Stimulated activated naive B cell treated with anti-CD40 and anti-IgM and Interleukin-4, amounts not matched to agents 10 μg/mL and 1 μg/mL and 100 μg/mL, for 72 hours (primary cell): ENCODE results near the gene NAPB.
A peak's percentile ranks its signal among the peaks of the same experiment; 100 is the strongest.

Experiments
- ATAC-seq, 2 donors: fragments of 150-1000 bp; cut with Tn5 transposase; replicated peaks; 2 replicates each; pipeline ENCODE4 v1.10.0; 2021; ENCODE audit warnings: moderate library complexity in 1 of 2
- DNase-seq: peaks from one replicate; pipeline ENCODE4 v3.0.0; 2021
- H3K27ac Mint-ChIP-seq: one replicate; pipeline ENCODE4 v1.8.0; 2022; ENCODE audit warnings: mild to moderate bottlenecking, mixed read lengths
- H3K27me3 Mint-ChIP-seq, 2 donors: one replicate each; pipeline ENCODE4 v1.8.0; 2022; ENCODE audit warnings: mixed read lengths in 2 of 2
- H3K36me3 Mint-ChIP-seq, 2 donors: one replicate each; pipeline ENCODE4 v1.8.0; 2022; ENCODE audit warnings: mixed read lengths in 2 of 2, mild to moderate bottlenecking in 1 of 2
- H3K4me1 Mint-ChIP-seq, 2 donors: one replicate each; pipeline ENCODE4 v1.8.0; 2022; ENCODE audit warnings: mixed read lengths in 2 of 2, mild to moderate bottlenecking in 1 of 2
- H3K4me3 Mint-ChIP-seq, 2 donors: one replicate each; pipeline ENCODE4 v1.8.0; 2022; ENCODE audit warnings: mild to moderate bottlenecking in 2 of 2, mixed read lengths in 2 of 2, moderate library complexity in 1 of 2
- H3K9me3 Mint-ChIP-seq, 2 donors: one replicate each; pipeline ENCODE4 v1.8.0; 2022; ENCODE audit warnings: mixed read lengths in 2 of 2, mild to moderate bottlenecking in 1 of 2

The NAPB gene

DNA sequence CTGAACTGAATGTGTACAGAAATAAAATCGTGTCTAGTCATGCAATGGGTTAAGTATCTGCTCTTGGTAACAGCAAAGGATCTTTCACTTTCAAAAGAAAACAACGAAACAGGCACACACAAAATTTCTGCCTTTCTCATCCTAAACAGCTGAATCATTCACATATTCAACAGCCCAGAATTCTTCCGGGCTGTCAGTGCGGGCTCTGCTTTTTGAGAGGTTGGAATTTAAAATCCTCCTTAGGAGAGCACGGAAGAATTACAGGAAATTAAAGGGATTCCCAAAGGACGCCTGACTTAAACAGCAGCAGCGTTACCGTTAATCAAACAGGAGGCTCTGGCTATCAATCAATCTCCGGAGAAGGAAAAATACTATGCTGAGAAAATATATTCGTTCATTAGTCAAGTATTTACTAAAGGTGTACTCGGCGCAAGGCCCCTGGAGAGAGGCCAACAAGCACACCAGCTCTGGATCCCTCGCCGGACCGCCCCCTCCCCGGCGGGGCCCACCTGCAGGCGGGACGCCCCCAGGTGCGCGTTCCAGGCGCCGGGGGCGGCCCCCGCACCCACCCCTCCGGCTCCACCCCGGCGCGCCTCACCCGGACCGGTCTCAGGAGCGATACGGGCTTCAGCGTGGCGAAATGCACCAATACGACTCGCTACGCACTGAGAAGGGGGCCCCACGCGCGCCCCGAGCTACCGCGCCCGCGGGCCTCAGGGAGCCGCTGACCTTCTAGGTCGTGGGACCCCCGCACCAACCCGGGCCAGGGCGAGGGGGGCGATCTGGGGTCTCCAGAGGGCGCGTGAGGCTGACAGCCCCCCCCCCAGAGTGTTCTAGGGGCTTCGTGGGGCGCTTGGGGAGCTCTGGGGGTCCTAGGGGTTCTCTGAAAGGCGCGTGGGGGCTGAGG lies 1.0 kb downstream of the NAPB start:
- ATAC-seq: peak; percentile 36 to 50
- Mint-ChIP-seq H3K27ac (peak overlapping the region; percentile 89), H3K4me1 (peaks cover 12 to 25% of the 10 kb centered on the region in 2 donors)

DNA sequence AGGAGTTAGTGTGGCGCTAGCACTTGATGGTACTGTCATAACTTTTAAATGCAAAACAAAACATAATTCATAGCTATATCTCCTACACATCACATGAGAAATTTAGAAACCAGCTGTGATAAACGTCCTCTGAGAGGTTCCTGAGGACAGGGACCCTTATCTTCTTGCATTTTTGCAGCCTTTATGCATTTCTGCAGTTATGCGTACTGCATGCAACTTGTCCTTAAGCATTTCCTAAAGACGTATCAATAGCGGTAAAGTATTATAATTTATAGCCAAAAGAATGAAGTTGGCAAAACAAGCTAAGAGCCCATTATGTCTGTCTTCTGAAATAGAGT lies 1.7 kb downstream of the NAPB start:
- peaks cover 3 to 6% of the 10 kb centered on the region in 2 donors for H3K27me3 Mint-ChIP-seq
- no peak for DNase-seq
- peaks cover 0 to 3% of the 10 kb centered on the region in 2 donors for H3K36me3 Mint-ChIP-seq
- no peaks in the 10 kb centered on the region for H3K9me3 Mint-ChIP-seq
- H3K4me3 Mint-ChIP-seq: peak overlapping the region; percentile 87 to 90
- H3K4me1 Mint-ChIP-seq: peaks cover 12 to 25% of the 10 kb centered on the region in 2 donors
- no peak for ATAC-seq
- no peak overlapping the region for H3K27ac Mint-ChIP-seq

More for the DNA sequence above, 1.0 kb downstream of the NAPB start:
- Mint-ChIP-seq H3K9me3 (no peaks in the 10 kb centered on the region), H3K36me3 (peaks cover 0 to 3% of the 10 kb centered on the region in 2 donors), H3K4me3 (peak overlapping the region; percentile 87 to 90), H3K27me3 (peaks cover 6 to 12% of the 10 kb centered on the region in 2 donors)
- DNase-seq: peak; percentile 9

DNA sequence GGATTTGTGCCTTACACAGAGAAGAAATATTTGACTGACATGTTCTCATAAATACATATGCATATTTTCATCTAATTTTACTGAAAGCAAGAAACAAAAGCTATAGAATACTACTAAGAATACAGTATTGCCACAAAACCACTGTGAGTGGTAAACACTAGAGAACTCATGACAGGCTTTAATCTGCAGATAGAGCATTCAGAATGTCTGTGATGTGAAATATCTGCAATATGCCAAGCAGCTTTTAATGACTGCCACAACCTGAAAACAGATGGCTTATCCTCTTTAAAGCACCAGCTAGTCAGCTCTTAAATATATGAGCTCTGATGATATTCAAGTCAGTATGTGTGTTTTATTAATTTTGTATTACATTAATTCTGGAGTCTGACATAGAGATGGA lies 3.4 kb downstream of the NAPB start:
- ATAC-seq: no peak
- H3K9me3 Mint-ChIP-seq: no peaks in the 10 kb centered on the region
- H3K36me3 Mint-ChIP-seq: peaks cover 3 to 5% of the 10 kb centered on the region in 2 donors
- no peaks in the 10 kb centered on the region for H3K27me3 Mint-ChIP-seq
- H3K27ac Mint-ChIP-seq: no peak overlapping the region
- DNase-seq: no peak
- no peak overlapping the region for H3K4me3 Mint-ChIP-seq
- H3K4me1 Mint-ChIP-seq: peaks cover 15 to 31% of the 10 kb centered on the region in 2 donors

DNA sequence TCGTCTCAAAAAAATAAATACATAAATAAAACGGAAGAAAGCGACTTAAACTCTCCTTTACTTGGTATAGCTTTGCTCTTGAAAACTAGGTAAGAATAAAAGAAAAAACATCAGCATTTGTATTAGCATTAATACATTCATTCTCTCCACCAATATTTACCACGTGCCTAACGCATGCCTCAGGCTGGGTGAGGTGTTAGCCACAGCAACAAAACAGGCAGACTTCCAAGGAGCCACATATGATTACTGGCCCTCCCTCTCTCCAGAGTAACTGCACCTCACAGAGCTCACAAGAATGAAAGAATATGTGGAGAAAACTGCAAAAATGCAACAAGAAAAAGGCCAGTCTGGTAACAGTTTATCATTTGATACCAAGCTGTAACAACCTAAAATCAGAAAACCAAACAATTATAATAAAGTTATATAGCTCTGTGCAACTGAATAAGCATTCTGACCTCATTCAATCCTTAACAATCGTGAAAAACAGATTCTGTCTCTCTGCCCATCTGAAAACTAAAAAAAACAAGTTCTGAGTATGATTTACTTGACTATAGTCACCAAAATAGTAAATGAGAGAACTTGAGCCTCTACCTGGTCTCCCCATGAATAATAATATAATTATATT lies 5.2 kb downstream of the NAPB start:
- peaks cover 16 to 26% of the 10 kb centered on the region in 2 donors for H3K4me1 Mint-ChIP-seq
- H3K4me3 Mint-ChIP-seq: no peak overlapping the region
- DNase-seq (no peak), ATAC-seq (no peak)
- H3K9me3 Mint-ChIP-seq: no peaks in the 10 kb centered on the region
- H3K36me3 Mint-ChIP-seq: peaks cover 9 to 10% of the 10 kb centered on the region in 2 donors
- no peak overlapping the region for H3K27ac Mint-ChIP-seq
- H3K27me3 Mint-ChIP-seq: no peaks in the 10 kb centered on the region

DNA sequence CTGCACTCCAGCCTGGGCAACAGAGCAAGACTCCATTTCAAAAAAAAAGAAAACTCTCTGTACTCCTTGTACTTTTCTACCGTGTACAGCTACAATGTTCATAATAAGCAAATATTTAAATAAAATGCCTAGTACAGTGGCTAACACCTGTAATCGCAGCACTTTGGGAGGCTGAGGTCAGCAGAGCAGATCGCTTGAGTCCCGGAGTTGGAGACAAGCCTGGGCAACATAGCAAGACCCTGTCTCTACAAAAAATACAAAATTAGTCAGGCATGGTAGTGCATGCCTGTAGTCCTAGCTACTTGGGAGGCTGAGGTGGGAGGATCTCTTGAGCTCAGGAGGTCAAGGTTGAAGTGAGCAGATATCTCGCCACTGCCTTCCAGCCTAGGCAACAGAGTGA lies 5.7 kb downstream of the NAPB start:
- H3K27me3 Mint-ChIP-seq: no peaks in the 10 kb centered on the region
- H3K27ac Mint-ChIP-seq: no peak overlapping the region
- no peaks in the 10 kb centered on the region for H3K9me3 Mint-ChIP-seq
- H3K4me1 Mint-ChIP-seq: peaks cover 16 to 26% of the 10 kb centered on the region in 2 donors
- DNase-seq (no peak), ATAC-seq (no peak)
- H3K36me3 Mint-ChIP-seq: peaks cover 10 to 11% of the 10 kb centered on the region in 2 donors
- H3K4me3 Mint-ChIP-seq: no peak overlapping the region

DNA sequence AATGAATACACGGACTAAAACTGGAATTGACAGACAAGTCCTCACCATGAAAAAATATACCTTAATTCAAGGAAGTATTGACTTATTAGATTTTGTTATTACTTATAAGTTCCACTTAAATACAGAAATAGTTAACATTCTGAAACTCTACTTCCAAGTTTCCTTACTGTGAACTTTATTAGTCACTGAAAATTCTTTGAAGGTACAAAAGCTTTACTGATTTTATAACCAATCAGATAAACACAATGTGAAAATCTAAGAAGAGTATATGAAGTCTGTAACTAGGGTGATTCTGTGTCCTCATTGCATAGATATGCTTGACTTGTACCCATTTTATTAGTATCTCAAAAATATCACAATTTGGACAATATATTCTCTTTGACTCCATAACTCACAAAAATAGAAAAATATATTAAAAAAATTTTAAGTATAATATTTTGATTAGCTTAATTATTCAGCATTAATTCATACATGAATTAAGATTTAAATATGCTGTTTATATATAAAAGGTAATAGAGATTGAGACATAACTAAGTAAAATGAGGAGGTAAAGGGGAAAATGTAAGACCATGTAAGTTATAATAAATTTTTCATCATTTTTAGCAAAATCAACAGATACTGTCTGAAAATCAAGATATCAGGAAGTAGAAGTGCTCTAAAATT lies 6.6 kb downstream of the NAPB start:
- no peak for DNase-seq
- peaks cover 10 to 11% of the 10 kb centered on the region in 2 donors for H3K36me3 Mint-ChIP-seq
- H3K27ac Mint-ChIP-seq: no peak overlapping the region
- no peak for ATAC-seq
- H3K27me3 Mint-ChIP-seq: no peaks in the 10 kb centered on the region
- no peaks in the 10 kb centered on the region for H3K9me3 Mint-ChIP-seq
- peaks cover 16 to 26% of the 10 kb centered on the region in 2 donors for H3K4me1 Mint-ChIP-seq
- no peak overlapping the region for H3K4me3 Mint-ChIP-seq

DNA sequence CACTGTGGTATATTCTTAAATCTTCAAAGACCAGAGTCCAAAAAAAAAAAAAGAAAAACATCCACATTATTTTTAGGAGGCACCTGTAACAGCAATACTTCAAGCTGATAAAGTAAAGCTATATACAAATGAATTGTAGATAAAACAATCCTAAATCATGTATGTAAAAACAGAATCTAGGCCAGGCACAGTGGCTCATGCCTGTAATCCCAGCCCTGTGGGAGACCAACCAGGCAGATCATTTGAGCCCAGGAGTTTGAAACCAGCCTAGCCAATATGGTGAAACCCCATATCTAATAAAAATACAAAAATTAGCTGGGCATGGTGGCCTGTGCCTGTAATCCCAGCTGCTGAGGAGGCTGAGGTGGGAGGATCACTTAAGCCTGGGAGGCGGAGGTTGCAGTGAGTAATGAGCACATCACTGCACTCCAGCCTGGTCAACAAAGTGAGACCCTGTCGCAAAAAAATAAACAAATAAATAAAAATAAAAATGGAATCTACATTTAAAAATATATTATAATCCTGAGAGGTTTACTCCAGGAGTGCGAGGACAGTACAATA lies 7.3 kb downstream of the NAPB start:
- H3K4me1 Mint-ChIP-seq: peaks cover 16 to 18% of the 10 kb centered on the region in 2 donors
- H3K27me3 Mint-ChIP-seq: no peaks in the 10 kb centered on the region
- H3K36me3 Mint-ChIP-seq: peaks cover 10 to 11% of the 10 kb centered on the region in 2 donors

DNA sequence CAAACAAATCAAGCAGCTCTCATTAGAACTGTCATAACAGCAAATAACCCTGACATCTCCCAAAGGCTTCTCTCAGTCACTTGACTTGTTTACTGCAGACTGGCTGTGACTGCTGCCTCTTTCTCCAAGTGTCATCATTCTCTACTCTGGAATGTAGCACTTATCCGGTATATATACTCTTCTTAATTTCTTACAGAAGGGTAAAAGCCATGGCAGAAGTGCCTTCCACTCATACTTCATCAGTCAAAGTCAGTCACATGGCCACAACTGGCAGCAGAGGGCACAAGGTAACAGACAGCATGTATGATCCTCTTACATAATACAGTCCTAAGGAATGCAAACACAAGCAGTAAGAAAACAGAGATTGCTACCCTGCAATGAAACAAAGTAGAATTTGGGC lies 9.3 kb downstream of the NAPB start:
- H3K27ac Mint-ChIP-seq: no peak overlapping the region
- H3K4me1 Mint-ChIP-seq: peaks cover 26 to 32% of the 10 kb centered on the region in 2 donors
- H3K27me3 Mint-ChIP-seq: no peaks in the 10 kb centered on the region
- no peak for DNase-seq
- no peak for ATAC-seq
- no peak overlapping the region for H3K4me3 Mint-ChIP-seq
- H3K36me3 Mint-ChIP-seq: peaks cover 10 to 11% of the 10 kb centered on the region in 2 donors
- no peaks in the 10 kb centered on the region for H3K9me3 Mint-ChIP-seq

More for the DNA sequence above, 7.3 kb downstream of the NAPB start:
- DNase-seq: no peak
- no peaks in the 10 kb centered on the region for H3K9me3 Mint-ChIP-seq
- H3K27ac Mint-ChIP-seq: no peak overlapping the region
- ATAC-seq: no peak
- no peak overlapping the region for H3K4me3 Mint-ChIP-seq

DNA sequence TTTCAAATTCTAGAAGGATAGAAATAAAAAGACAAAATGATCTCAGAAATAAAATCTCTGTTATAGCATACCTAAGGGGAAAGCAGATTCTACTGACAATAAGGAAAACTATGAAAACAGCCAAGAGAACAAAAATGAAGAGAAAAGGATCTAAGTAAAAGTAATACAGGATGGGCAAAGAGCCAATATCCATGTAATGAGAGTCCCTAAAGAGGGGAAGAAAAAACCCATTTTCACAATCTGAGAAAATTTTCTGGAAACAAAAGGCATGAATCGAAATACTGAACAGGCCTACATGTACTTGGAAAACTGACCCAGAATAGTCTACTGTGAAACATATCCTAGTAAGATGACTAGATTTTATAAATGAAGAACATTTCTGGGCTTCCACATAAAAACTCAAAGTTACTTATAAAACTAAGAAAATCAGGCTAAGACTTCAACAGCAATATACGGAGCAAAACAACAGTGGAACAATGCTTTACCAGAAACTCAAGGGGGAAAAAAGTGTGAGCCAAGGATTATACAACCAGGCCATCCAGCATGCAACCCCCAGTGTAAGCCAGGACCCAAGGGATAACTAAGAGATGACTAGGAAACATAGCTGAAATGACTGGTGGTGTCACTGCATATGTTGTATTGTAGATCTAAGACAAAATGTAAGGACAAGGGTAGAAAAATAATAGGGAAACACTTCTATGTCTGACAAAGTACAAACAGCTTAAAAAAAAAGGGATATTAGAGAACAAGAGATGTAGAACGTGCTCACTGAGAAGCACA lies 10.2 kb downstream of the NAPB start:
- no peaks in the 10 kb centered on the region for H3K27me3 Mint-ChIP-seq
- no peak overlapping the region for H3K4me3 Mint-ChIP-seq
- no peak overlapping the region for H3K27ac Mint-ChIP-seq
- DNase-seq (no peak), ATAC-seq (no peak)
- peaks cover 26 to 36% of the 10 kb centered on the region in 2 donors for H3K4me1 Mint-ChIP-seq
- H3K36me3 Mint-ChIP-seq: peaks cover 10 to 11% of the 10 kb centered on the region in 2 donors
- H3K9me3 Mint-ChIP-seq: no peaks in the 10 kb centered on the region

DNA sequence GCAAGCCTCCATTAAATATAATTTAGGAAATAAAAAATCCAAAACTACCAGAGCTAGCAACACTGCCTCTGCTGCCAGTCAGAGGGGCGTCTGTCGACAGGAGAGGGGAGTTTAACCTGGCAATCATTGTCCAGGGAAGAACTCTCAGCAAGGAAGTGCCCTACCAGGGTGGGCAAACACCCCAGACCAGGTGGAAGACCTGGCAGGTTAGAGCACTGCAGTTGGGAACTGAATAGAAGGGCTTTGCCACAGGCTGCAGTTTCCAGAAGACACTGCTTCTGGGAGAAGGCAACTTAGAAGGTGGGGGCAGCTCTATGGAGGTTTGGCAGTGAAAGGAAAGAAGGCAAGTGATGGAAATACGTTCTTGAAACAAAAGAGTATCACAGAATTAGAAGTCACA lies 11.5 kb downstream of the NAPB start:
- Mint-ChIP-seq H3K27me3 (no peaks in the 10 kb centered on the region), H3K9me3 (no peaks in the 10 kb centered on the region), H3K4me1 (peaks cover 24 to 34% of the 10 kb centered on the region in 2 donors), H3K4me3 (no peak overlapping the region), H3K36me3 (peaks cover 7 to 11% of the 10 kb centered on the region in 2 donors), H3K27ac (no peak overlapping the region)
- no peak for ATAC-seq
- DNase-seq: no peak

DNA sequence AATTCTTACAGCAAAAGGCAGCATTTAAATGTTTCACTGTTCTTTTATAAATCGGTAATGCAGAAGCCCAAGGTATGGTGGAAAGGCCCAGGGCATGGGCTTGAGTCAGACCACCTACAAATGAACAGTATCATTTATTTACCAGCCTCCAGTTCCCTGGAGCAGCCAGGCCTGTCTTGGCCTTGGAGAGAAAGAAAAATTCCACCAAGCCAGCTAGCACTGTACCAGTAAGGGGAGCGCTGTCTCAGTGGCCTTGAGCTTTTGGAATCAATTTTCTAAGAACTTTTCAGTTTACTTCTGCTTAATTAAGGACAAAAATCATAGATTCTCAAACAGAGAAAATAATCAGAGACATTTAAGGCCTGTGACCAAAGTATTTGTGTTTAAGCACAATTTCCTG lies 12.3 kb downstream of the NAPB start:
- no peaks in the 10 kb centered on the region for H3K9me3 Mint-ChIP-seq
- ATAC-seq (no peak), DNase-seq (no peak)
- H3K36me3 Mint-ChIP-seq: peaks cover 7 to 13% of the 10 kb centered on the region in 2 donors
- H3K27me3 Mint-ChIP-seq: no peaks in the 10 kb centered on the region
- H3K4me1 Mint-ChIP-seq: peaks cover 24 to 34% of the 10 kb centered on the region in 2 donors
- no peak overlapping the region for H3K4me3 Mint-ChIP-seq
- H3K27ac Mint-ChIP-seq: no peak overlapping the region

DNA sequence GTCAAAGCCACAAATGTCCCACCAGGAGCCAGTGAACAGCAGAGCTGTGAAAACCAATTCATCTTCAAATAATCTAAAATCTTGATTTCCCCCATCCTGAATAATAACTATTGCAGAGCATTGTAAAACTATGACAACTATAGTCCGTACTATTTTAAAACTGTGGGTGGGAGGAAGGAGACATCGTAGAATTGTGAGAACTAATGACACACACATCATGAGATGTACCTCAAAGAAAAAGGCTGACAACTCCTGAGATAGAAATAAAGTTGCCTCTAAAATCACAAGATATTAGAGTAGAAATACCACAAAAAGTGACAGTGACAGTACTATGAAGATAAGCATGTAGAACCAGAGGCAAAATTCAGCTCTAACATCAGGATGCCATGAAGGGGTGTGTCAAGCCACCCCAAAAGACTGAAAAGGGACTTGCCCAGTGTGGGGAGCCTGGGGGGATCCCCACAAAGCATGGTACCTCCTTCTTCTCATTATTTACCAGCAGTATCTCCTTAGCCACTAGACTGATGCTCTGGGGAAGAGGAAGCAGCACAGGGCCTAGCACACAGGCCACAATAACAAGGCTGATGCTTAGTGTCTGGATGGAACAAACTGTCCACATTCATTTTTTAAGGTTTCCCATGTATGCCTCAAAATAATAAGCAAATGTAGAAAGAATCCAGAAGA lies 13.4 kb downstream of the NAPB start:
- DNase-seq: peak; percentile 8
- Mint-ChIP-seq H3K36me3 (peaks cover 5 to 10% of the 10 kb centered on the region in 2 donors), H3K27me3 (no peaks in the 10 kb centered on the region), H3K27ac (peak overlapping the region; percentile 69), H3K4me3 (no peak overlapping the region), H3K9me3 (no peaks in the 10 kb centered on the region), H3K4me1 (peaks cover 21 to 27% of the 10 kb centered on the region in 2 donors)
- ATAC-seq: peak; percentile 98 to 100

DNA sequence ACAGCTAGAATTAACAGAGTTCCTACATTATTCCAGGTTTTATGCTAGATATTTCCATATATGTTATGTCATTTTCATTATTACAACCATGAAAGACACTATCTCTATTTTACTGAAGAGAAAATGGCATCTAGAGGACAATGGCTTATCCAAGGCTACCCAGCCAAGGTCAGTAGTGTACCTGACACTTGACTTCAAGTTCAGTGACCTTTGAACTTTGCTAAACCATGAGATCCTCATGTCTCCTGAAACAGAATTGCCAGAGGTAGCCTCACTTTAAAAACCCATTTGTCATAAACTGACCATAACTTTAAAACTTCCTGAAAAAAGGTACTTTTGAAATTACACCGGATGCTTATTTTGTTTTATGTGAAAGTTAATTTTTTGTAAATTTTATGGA lies 14.4 kb downstream of the NAPB start:
- H3K27ac Mint-ChIP-seq: no peak overlapping the region
- peaks cover 19 to 27% of the 10 kb centered on the region in 2 donors for H3K4me1 Mint-ChIP-seq
- H3K4me3 Mint-ChIP-seq: no peak overlapping the region
- H3K36me3 Mint-ChIP-seq: peaks cover 10% of the 10 kb centered on the region in 2 donors
- no peaks in the 10 kb centered on the region for H3K9me3 Mint-ChIP-seq
- ATAC-seq: no peak
- H3K27me3 Mint-ChIP-seq: no peaks in the 10 kb centered on the region
- no peak for DNase-seq
